Measurements from ENCODE around the gene KCNK15.

Gene KCNK15

DNA sequence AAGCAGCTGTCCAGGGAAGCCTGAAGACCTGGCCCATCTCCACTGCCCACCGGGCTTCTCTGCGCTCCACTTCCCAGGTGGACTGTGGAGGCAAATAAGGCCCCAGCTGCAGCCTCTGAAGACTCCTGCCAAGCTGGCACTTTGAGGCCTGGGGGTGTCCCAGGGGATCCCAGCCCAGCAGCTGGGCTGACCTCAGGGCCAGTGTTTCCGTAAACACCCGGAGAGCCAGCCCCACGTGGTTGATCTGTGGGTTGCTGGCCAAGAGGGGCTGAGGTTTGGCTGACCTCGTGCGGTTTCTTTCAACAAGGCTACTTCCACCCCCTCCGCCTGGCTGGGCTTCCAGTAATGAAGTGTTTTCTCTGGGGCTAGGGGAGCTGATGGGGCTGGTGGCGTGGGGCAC is 42.9 kb upstream of the KCNK15 start:
- peaks cover 95% of the 10 kb centered on the region for H3K27me3 ChIP-seq (replicated peaks; ENCODE audit: insufficient read depth, low read length)
- H3K9me3 ChIP-seq (replicated peaks; ENCODE audit: insufficient read depth, low read length) = no peaks in the 10 kb centered on the region
- 0 out of 2 replicates have a peak, but pooled peaks cover 4% of the 10 kb centered on the region for H4K20me1 ChIP-seq (ENCODE audit: insufficient read depth, low read length)
- no peak overlapping the region for H3K4me3 ChIP-seq (ENCODE audit: low read length)
- no peaks in the 10 kb centered on the region for H3K4me1 ChIP-seq (ENCODE audit: low read length)
- H3K9ac ChIP-seq (ENCODE audit: low read length) = no peak overlapping the region
- no peak for DNase-seq
- no peaks in the 10 kb centered on the region for H3K36me3 ChIP-seq (replicated peaks; ENCODE audit: insufficient read depth, low read length)
- no peak for TF ChIP-seq EZH2phosphoT487 (IDR thresholded peaks at IDR 0.05; ENCODE audit: low read length)
- no peak for TF ChIP-seq EZH2 (optimal IDR thresholded peaks at IDR 0.05; ENCODE audit: low read depth, low read length)
- TF ChIP-seq, protein P1, sequence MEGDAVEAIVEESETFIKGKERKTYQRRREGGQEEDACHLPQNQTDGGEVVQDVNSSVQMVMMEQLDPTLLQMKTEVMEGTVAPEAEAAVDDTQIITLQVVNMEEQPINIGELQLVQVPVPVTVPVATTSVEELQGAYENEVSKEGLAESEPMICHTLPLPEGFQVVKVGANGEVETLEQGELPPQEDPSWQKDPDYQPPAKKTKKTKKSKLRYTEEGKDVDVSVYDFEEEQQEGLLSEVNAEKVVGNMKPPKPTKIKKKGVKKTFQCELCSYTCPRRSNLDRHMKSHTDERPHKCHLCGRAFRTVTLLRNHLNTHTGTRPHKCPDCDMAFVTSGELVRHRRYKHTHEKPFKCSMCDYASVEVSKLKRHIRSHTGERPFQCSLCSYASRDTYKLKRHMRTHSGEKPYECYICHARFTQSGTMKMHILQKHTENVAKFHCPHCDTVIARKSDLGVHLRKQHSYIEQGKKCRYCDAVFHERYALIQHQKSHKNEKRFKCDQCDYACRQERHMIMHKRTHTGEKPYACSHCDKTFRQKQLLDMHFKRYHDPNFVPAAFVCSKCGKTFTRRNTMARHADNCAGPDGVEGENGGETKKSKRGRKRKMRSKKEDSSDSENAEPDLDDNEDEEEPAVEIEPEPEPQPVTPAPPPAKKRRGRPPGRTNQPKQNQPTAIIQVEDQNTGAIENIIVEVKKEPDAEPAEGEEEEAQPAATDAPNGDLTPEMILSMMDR (IDR thresholded peaks at IDR 0.05; ENCODE audit: low read length) = no peak
- H3K9me2 ChIP-seq (replicated peaks; ENCODE audit: insufficient read depth, low read length) = no peaks in the 10 kb centered on the region
- no peak overlapping the region for H3K4me2 ChIP-seq (ENCODE audit: low read depth, low read length)
- no peaks in the 10 kb centered on the region for H3F3A ChIP-seq (ENCODE audit: insufficient read depth, low read length)
- no peak overlapping the region for H2AFZ ChIP-seq (ENCODE audit: low read length)
- H3K27ac ChIP-seq (ENCODE audit: low read length) = no peak overlapping the region
- no peaks in the 10 kb centered on the region for H3K79me2 ChIP-seq (ENCODE audit: low read length)

DNA sequence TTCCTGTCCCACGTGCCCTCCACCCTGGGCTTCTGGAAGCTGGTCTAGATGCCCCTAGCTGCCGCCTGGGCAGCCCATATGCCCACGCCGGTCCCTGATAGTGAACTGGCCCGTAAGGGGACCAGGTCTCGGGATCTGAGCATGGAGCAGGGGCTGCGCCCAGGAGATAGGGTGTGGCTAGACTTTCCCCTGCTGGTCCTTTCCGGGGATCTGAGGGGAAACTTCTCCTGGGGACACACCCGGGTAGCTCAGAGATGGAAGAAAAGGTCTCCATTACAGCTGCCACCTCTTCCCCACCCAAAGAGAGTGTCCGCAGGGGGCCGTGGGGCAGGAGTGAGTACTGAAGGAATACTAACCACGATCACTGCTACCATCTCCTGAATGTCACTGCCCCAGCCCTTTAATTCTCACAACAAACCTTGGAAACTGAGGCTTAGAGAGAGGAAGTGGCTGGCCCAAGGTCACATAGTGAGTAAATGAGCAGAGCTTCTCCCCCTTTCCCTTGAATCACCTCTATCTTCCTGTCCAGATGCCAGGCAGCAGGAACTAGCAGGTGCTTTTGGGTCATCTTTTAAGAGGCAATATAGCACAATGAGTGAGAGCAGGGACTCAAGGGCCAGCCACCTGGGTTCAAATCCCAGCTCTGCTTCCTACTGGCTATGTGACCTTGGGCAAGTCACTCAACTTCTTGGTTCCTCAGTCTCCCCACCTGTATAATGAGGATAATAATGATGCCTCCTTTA is 42.3 kb upstream of the KCNK15 start:
- H4K20me1 ChIP-seq (ENCODE audit: insufficient read depth, low read length) = 0 out of 2 replicates have a peak, but pooled peaks cover 4% of the 10 kb centered on the region
- no peak for DNase-seq
- no peak overlapping the region for H3K4me3 ChIP-seq (ENCODE audit: low read length)
- no peak overlapping the region for H2AFZ ChIP-seq (ENCODE audit: low read length)
- H3K36me3 ChIP-seq (replicated peaks; ENCODE audit: insufficient read depth, low read length) = no peaks in the 10 kb centered on the region
- no peaks in the 10 kb centered on the region for H3K4me1 ChIP-seq (ENCODE audit: low read length)
- H3K9me2 ChIP-seq (replicated peaks; ENCODE audit: insufficient read depth, low read length) = no peaks in the 10 kb centered on the region
- no peak overlapping the region for H3K4me2 ChIP-seq (ENCODE audit: low read depth, low read length)
- H3K27me3 ChIP-seq (replicated peaks; ENCODE audit: insufficient read depth, low read length) = peaks cover 95% of the 10 kb centered on the region
- no peaks in the 10 kb centered on the region for H3K9me3 ChIP-seq (replicated peaks; ENCODE audit: insufficient read depth, low read length)
- no peak overlapping the region for H3K27ac ChIP-seq (ENCODE audit: low read length)
- H3K79me2 ChIP-seq (ENCODE audit: low read length) = no peaks in the 10 kb centered on the region
- TF ChIP-seq EZH2 (optimal IDR thresholded peaks at IDR 0.05; ENCODE audit: low read depth, low read length) (no peak), EZH2phosphoT487 (IDR thresholded peaks at IDR 0.05; ENCODE audit: low read length) (no peak)
- TF ChIP-seq, protein P1 (IDR thresholded peaks at IDR 0.05; ENCODE audit: low read length) = no peak
- H3F3A ChIP-seq (ENCODE audit: insufficient read depth, low read length) = no peaks in the 10 kb centered on the region
- no peak overlapping the region for H3K9ac ChIP-seq (ENCODE audit: low read length)

DNA sequence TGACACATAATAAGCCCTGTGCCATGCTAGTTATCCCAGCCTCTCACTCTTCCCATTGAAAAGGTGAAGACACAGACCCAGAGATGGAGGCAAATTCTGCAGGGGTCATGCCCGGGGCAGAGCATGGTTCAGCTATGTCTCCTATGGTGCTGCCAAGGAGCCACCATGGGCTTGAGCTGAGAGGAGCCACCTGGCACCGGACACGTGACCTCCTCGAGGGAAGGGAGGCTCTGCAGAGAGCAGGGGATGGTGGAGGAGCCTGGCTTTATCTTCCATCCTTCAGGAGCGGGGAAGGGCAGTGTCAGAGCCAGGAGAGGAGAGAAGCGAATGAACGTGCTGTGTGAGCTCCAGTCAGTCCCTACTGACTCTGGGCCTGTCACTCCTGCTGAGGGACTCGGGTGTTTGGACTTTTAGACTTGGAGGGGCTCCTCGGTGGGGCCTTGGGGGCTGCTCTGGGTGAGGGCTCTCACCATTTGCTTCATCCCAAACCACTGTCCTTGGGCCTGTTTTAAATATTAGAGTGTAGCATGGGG is 41.6 kb upstream of the KCNK15 start:
- no peaks in the 10 kb centered on the region for H3K36me3 ChIP-seq (replicated peaks; ENCODE audit: insufficient read depth, low read length)
- no peaks in the 10 kb centered on the region for H3K79me2 ChIP-seq (ENCODE audit: low read length)
- no peaks in the 10 kb centered on the region for H3F3A ChIP-seq (ENCODE audit: insufficient read depth, low read length)
- no peak overlapping the region for H2AFZ ChIP-seq (ENCODE audit: low read length)
- H3K9ac ChIP-seq (ENCODE audit: low read length) = no peak overlapping the region
- no peak for DNase-seq
- H3K9me3 ChIP-seq (replicated peaks; ENCODE audit: insufficient read depth, low read length) = no peaks in the 10 kb centered on the region
- 0 out of 2 replicates have a peak, but pooled peaks cover 4% of the 10 kb centered on the region for H4K20me1 ChIP-seq (ENCODE audit: insufficient read depth, low read length)
- H3K4me1 ChIP-seq (ENCODE audit: low read length) = no peaks in the 10 kb centered on the region
- no peak overlapping the region for H3K4me3 ChIP-seq (ENCODE audit: low read length)
- H3K4me2 ChIP-seq (ENCODE audit: low read depth, low read length) = no peak overlapping the region
- no peak overlapping the region for H3K27ac ChIP-seq (ENCODE audit: low read length)
- TF ChIP-seq EZH2phosphoT487 (IDR thresholded peaks at IDR 0.05; ENCODE audit: low read length) (no peak), EZH2 (optimal IDR thresholded peaks at IDR 0.05; ENCODE audit: low read depth, low read length) (no peak)
- TF ChIP-seq, protein P1 (IDR thresholded peaks at IDR 0.05; ENCODE audit: low read length) = no peak
- peaks cover 90% of the 10 kb centered on the region for H3K27me3 ChIP-seq (replicated peaks; ENCODE audit: insufficient read depth, low read length)
- no peaks in the 10 kb centered on the region for H3K9me2 ChIP-seq (replicated peaks; ENCODE audit: insufficient read depth, low read length)

Measured in MM.1S (cell line).